Mesenteric fat pad (tissue), 1 donor: ENCODE measurements around the gene VCL. TPM values are rescaled to one million over a fixed set of nuclear protein-coding genes. Genes with fewer than 3 reads are reported as not detected.
"Not testable (repeated sequence)": the region's sequence is repeated elsewhere in the genome, so short reads cannot be mapped to it uniquely, and the experiment has no call there.

Experiments
- DNase-seq: peaks from one replicate; pipeline ENCODE4 v3.0.0-alpha.2; 2020; ENCODE audit warnings: low spot score
- long read RNA-seq: library from polyadenylated mRNA; unstranded; transcript quantifications from one replicate; pipeline ENCODE4 v2.0.0, GENCODE V29; 2020
- total RNA-seq: library from RNA; stranded (reverse); fragmentation: NEBNext Ultra II Directional; extraction: Animal tissue kit (Norgen Biotek cat#: 25700); gene quantifications from one replicate; pipeline ENCODE4 v1.2.1, GENCODE V29; 2021
- donor health status: DM: yes; HTN: yes; CAD: no.

Gene VCL
- total RNA-seq, result 129 TPM
- long read RNA-seq, full-length matches to known transcripts, result 9 of 247 reads
- long read RNA-seq, partial matches to known transcripts, result 229 of 247 reads
- long read RNA-seq, other reads (novel, unspliced or antisense), result 9 of 247 reads

GRCh38 chr10:73997787-73998622 is at the start of gene VCL:
VCL (plus strand) TSS chr10:73998116; CDS start chr10:73998208, 92 bp downstream.
- DNase-seq, result peak; percentile 100

GRCh38 chr10:73948947-73949633 is 48.8 kb upstream of the VCL start:
- DNase-seq, result no peak

- DNase-seq, result no peak
Observed at GRCh38 chr10:73950155-73950948, 47.6 kb upstream of the VCL start.

- DNase-seq, result no peak
Observed at GRCh38 chr10:73953665-73954064, 44.3 kb upstream of the VCL start.

- DNase-seq, result no peak
Observed at GRCh38 chr10:73954737-73955136, 43.2 kb upstream of the VCL start.

- no peak for DNase-seq
Observed at GRCh38 chr10:73955719-73956118, 42.2 kb upstream of the VCL start.

GRCh38 chr10:73956476-73957359 is 41.2 kb upstream of the VCL start:
- no peak for DNase-seq

- no peak for DNase-seq
Observed at GRCh38 chr10:73959484-73960243, 38.3 kb upstream of the VCL start.

GRCh38 chr10:73962386-73962785 is 35.5 kb upstream of the VCL start:
- no peak for DNase-seq

- DNase-seq, result not testable (repeated sequence)
Observed at GRCh38 chr10:73963533-73963932, 34.4 kb upstream of the VCL start.

GRCh38 chr10:73964743-73965142 is 33.2 kb upstream of the VCL start:
- no peak for DNase-seq

GRCh38 chr10:73965267-73965889 is 32.5 kb upstream of the VCL start:
- not testable (repeated sequence) for DNase-seq

- no peak for DNase-seq
Observed at GRCh38 chr10:73965890-73966768, 31.8 kb upstream of the VCL start.

- no peak for DNase-seq
Observed at GRCh38 chr10:73967022-73967429, 30.9 kb upstream of the VCL start.

- DNase-seq, result no peak
Observed at GRCh38 chr10:73967544-73967943, 30.4 kb upstream of the VCL start.

- DNase-seq, result no peak
Observed at GRCh38 chr10:73968098-73968521, 29.8 kb upstream of the VCL start.

- no peak for DNase-seq
Observed at GRCh38 chr10:73969224-73969841, 28.6 kb upstream of the VCL start.

GRCh38 chr10:73970845-73971244 is 27.1 kb upstream of the VCL start:
- no peak for DNase-seq
